HG03280 (cell line): ENCODE results near the gene HKDC1.

Experiments
- ATAC-seq: cut with Tn5 transposase; IDR thresholded peaks from one replicate; pipeline ENCODE4 v1.9.1; 2021; ENCODE audit warnings: mild to moderate bottlenecking, moderate library complexity; ENCODE audit not compliant: unreplicated experiment

Gene HKDC1

DNA sequence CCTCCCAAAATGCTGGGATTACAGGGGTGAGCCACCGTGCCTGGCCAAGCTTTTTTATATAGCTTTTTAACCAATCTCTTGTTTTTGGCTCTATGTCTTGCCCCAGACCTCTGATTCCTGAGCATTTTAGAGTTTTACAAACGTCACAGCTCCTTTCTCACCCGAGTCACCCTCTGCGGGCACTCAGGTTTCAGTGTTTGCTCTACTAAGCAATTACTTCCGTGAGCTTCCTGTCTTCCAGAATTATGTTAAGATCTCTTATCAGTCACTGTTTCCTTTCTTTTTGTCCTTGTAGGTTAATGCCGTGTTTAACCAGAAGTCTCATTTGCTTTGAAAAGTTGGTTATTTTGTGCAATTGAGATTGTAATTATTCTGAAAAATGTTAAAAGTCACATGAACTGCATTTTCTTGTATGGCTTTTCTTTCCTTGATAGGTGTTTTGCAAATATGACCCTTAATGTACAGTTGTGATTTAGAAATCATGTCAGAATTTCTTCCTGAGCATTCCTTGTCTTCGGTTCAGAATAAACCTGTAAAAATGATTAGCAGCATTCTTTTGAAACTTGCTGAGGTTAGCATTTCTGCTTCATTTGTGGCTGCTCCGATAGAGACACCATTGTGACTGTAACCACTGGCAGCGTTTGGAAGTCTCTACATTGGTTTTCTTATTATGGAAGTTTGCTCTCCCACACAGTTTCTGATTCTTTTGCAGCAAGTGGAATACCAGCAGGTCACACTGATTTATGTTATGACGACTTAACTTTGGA, 4.5 kb upstream of the HKDC1 start:
- no peak for ATAC-seq

DNA sequence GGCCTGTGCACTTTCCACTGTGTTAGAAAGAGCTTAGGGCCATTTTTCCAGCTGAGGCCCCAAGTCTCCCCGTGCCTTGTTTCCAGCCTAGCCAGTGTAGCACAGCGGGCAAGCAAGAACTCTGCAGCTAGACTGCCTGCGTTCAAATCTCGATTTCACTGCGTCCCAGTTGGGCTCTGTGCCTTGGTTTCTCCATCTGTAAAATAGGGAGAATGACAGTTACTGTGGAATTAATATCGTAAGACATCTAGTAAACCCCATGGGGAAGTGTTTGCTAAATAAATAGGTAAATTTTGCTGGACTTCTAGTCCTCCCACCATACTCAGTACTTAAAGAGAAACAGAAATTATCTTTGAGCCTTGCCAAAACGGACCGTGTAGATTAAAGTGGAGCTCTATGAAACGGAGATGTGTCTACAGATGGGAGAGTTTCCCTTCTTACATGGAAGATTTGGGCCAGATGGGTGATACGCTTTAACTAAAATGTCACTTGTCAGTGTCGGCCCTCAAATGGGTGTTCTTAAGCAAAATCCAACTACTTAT, 3.5 kb upstream of the HKDC1 start:
- ATAC-seq: no peak

DNA sequence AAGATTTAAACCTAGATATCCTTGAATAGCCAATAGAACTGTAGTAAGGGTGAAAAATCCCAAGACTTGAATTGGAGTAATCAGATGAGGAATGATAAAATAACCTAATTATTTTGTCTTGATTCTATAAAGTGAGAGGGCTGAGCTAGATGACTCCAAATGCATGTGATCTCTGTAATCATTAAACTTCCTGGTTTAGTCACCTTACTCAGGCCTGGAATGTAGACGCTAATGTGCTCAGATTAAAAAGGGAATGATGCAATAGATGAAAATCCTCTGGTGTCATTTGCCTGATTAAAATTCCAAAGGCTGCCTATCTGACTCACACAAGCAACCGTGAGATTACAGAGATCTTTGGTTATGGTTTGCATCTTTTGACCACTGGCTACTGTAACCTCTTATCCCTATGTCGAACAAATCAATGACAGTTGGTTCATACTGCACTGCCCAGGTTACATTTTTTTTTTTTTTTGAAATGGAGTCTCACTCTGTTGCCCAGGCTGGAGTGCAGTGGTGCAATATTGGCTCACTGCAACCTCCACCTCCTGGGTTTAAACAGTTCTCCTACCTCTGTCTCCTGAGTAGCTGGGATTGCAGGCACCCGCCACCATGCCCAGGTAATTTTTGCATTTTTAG, 2.9 kb upstream of the HKDC1 start:
- no peak for ATAC-seq

DNA sequence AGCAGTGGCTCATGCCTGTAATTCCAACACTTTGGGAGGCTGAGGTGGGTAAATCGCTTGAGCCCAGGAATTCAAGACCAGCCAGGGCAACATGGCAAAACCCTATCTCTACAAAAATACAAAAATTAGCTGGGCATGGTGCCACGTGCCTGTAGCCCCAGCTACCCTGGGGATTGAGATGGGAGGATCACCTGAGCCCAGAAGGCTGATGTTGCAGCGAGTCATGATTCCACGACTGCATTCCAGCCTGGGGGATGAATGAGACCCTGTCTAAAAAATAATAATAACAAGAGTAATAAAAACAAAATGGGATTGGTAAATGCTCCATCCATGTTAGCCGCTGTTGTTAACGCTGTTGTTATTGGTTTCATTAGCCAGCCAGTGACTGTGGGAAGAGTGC, 1.3 kb upstream of the HKDC1 start:
- ATAC-seq: no peak

DNA sequence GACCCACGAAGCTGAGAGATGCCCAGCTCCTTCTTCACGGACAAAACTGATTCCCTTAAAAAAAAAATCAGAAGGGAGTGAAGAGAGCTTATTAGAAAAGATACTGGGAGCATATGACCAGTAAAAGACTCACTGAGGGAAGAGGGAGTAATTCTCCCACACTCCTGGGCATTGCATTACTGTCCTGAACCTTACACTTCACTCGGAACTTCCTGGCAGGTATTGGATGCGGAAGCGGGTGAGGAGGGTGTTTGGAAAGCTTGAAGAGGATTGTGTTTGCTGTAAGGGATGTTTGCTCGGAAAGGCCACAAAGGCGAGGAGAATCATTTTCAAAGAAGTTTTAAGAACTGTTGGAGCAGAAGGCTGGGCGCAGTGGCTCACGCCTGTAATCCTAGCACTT, 375 bp downstream of the HKDC1 start:
- no peak for ATAC-seq

DNA sequence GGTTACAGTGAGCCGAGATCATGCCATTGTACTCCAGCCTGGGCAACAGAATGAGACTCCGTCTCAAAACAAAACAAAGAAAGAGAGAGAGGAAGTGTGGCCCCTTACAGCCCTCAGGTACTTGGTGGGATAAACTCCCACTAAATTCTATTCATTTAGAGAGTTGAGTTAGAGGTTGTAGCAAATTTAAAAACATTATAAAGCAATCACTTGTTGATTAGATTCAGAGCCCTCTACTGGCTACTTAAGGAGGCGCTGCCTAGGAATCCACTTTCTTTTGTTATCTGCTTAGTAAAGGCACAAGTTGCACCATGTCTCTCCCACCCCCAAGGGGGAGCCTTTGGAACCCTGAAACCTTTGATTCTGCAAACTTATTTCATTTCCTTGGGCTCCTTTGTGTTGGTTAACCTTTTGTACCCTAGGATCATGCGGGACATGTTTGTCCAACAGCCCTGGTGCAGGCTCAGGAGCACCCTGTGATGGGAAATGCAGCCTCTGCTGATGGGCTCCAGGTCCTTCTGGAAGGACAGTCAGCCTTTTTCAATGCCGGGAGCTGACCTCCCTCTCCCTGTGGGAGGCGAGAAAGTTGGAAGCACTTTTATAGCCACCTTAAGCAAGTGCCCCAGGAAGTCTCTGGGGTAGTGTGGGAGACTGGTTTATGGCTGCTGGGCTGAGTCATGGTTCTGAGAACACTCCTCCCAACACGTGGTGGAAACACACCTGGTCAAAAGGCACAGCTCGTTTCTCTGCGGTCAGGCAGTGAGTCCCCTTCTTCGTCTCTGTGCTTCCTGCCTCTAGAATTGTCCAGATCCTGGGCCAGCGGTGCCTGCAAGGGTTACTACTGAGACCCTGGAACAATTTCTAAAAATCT, 2.3 kb downstream of the HKDC1 start:
- peak; percentile 93 for ATAC-seq

DNA sequence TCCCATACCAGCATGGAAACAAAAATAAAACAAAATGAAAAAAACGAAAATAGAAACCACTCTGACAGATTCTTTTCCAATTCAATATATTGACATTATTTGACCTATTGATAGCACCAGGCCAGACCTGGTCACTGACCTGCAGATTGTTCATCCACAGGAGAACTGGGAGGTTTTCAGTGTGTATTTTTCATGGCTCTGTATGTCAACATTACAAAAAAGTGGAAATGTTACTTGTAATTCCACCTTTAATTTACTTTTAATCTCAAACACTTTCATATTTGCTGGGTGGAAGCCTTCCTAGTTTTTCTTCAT, 2.9 kb downstream of the HKDC1 start:
- ATAC-seq: no peak

DNA sequence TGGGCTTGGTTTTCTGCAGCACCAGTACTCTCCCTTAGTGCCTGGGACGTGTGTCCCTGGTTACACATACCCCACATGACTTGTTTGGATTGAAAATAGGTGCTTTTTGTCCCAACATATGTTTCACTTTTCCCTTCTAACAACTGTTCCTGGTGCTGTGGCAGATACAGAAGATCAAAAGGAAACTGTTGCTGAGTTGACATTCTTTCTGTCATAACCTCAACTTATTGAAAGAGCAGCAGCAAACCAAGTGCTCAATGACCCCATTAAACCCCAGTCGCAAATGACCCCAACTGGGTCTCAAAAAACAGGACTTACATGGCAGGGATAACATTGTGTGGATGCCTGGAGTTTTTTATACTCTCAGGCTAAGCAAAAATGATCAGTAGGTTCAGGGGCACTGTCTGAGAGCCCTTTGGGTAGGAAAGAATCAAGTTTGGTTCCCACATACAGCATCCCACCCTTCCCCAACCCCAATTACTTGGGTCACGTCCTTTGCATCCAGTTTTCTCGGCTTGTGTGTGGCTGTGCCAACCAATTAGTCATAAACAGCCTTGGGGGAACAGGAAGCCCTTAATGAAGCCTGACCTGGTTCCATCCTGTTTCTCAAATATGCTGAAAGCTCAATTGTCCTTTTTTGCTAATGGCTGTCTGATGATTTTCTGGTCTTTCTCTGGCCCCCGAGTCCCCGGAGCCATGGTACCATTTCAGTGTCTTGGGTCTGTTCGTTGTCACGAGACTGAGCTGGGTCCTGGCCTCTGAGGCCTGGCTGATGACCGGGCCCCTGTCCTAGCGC, 4.9 kb downstream of the HKDC1 start:
- no peak for ATAC-seq

DNA sequence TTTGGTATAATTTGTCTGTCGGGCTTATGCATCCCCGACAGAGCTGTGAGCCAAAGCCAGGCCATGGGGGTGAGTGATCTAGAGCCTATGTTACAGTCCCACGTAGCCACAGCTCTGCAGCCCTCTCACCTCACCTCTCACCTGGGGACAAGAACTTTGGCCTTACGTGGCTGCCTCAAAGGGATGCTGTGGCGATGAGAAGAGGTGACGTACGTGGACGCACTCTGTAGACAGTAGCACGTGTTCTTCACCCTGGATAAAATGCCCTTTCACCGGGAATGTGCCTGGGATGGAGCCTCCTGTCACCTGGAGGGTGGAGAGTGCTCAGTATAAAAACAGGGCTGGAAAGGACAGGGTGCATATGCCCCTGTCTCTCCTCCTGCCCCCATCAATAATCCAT, 5.5 kb downstream of the HKDC1 start:
- ATAC-seq: no peak

DNA sequence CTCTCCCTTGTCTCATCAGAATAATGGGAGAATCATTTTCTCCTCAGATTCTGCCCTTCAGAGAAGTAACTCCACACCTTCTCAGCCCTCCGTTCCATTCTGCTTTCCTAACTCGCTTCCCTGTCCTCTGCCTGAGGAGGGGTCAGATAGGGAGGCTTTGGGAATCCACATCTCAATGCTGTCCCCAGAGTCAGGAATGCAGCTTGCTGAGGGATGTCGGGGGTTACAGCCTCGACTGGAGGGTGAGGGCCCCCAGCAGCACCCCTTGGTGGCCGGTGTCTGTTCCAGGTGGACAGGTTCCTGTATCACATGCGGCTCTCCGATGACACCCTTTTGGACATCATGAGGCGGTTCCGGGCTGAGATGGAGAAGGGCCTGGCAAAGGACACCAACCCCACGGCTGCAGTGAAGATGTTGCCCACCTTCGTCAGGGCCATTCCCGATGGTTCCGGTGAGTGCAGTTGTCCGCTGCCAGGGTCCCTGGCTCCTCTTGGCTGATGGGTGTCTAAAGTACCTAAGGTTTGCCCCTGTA, 6.9 kb downstream of the HKDC1 start:
- ATAC-seq: no peak

DNA sequence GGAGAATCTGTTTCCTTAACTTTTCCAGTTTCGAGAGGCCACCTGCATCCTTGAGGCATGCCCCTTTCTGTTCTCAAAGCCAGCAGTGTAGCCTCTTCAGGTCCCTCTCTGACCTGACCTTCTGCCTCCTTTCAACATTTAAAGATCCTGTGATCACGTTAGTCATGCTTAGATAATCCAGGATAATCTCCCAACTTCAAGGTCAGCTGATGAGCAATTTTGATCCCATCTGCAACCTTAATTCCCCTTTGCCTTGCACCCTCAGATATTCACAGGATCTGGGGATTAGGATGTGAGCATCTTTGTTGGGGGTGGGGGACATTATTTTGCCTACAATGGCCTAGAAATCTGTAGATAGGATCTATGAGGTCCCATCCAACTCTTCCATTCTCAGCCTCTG, 8.0 kb downstream of the HKDC1 start:
- no peak for ATAC-seq

DNA sequence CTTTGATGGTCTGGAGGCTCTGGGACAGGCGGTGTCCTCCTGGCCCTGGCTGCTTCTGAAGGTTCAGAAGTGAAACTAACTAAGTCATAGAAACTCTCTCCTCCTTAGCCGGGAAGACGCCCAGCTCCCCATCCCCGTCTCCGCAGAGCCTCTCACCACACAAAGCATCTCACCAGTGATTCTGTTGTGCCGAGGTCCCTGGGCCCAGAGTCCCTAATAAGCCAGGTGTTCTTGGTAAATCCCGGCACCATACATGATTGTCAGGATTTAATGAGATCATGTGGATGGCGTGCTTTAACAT, 9.4 kb downstream of the HKDC1 start:
- ATAC-seq: no peak

DNA sequence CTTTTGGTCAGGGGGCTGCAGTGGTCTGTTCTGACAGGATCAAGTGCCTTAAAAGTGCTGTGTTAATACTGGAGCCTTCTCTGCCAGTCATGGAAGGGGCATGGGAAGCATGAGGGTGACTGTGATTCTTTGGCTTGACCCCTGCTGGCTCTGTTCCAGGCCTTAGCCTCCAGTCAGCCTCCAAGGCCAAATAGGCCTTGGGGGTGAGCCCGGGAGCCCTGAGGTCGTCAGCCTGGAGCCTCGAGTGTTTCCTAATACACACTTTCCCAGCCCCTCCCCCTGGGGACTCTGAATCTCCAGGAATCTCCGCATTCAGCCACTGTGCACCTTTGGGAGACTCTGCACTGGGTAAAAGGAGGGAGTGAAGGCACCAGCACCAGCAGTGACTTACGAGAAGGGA, 10.0 kb downstream of the HKDC1 start:
- no peak for ATAC-seq

DNA sequence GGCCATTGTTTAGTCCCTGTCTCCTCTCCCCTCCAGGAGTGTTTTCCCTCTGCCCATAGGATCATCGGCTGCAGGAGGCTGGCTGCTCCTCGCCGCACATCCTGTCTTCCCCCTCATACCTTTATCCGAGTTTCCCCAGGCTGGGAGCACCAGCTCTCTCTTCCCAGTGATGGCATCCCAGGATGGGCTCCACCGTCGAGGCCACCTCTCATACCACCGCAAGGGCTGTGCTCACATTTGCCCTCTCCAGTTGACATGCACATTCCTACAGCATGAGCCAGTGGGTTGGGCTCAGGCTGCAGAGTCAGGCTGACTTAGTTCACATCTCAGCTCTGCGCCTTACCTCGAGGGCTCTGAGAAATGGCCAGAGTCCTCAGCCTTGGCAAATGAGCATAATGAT, 12.1 kb downstream of the HKDC1 start:
- no peak for ATAC-seq

DNA sequence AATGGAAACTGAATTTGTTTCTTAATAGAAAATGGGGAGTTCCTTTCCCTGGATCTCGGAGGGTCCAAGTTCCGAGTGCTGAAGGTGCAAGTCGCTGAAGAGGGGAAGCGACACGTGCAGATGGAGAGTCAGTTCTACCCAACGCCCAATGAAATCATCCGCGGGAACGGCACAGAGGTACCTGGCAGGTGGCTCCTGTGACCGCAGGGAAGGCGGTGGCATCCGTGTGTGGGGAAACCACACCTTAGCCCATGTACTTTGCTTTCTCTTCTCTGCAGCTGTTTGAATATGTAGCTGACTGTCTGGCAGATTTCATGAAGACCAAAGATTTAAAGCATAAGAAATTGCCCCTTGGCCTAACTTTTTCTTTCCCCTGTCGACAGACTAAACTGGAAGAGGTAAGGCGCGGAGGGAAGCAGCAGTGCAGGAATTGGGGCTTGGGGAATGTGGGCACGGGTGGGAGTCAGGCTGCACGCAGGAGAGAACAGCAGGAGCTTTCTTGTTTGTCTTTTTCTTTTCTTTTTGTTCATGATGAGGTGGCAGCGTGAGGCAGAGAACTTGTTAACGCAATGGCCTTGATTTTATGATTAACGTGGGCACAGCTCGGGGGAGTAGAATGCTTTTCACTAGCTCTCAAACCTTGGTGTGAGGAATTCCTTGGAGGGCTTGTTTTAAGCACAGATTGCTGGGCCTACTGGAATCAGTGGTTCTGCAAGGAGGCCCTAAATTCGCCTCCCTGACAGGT, 12.8 kb downstream of the HKDC1 start:
- ATAC-seq: no peak

DNA sequence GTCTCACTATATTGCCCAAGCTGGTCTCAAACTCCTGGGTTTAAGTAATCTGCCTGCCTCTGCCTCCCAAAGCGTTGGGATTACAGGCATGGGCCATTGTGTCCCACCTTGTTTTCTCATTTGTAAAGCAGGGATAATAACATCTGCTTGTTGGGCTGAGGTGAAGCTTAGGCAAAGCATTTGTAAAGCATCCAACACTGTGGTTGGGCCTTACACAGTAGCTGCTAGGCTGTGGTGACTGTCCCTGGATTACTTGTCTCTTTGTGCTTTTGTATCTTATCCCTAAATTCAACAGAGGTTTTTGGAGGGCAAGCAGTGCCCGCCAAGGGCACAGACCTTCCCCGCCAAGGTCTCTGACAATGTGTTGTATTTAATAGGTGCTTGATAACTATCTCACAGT, 14.3 kb downstream of the HKDC1 start:
- no peak for ATAC-seq

DNA sequence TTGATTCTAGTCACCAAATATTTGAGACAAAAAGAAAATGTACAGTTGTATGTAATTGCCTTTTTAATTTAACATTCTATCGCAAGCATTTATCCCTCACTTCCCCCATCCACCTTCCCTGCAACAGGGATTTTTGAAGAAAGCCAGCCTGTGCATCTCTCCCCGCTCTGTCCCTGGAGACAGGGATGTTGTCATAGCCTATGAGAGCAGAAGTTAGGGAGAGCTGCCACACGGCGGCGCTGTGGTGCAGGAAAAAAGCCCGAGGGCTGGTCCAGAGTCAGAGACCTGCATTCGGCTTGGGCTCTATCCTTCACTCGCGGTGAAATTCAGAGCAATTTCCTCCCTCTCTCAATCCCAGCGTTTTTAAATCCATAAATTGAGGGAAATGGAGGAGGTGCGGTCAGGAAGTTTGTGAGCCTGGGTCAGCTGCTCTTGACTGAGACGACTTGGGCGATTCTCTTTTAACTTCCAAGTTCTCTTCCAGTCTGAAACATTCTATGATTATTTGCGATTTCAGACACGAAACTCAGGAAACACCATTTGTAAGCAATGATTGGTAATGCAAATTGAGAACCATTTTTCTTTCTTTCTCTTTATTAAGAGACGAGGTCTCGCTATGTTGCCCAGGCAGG, 17.5 kb downstream of the HKDC1 start:
- ATAC-seq: peak; percentile 87

DNA sequence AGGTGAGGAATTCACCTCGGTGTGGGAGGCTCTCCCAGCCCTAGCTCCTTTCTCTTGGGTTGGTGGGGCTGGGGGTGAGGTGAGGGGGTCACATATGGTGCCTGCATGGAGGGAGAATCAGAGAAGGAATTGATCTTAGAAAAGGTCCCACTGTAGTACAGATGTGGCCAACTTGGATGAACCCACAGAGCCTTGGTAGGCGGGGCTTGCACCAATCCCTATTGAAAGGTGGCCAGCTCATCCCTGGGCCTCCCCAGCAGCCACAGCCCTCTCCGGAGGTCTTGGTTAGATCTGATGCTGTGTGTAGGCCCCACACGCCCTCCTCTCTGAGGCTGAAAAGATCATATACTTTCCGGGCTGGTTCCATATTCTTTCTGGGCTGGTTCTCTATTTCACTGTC, 19.0 kb downstream of the HKDC1 start:
- ATAC-seq: no peak

DNA sequence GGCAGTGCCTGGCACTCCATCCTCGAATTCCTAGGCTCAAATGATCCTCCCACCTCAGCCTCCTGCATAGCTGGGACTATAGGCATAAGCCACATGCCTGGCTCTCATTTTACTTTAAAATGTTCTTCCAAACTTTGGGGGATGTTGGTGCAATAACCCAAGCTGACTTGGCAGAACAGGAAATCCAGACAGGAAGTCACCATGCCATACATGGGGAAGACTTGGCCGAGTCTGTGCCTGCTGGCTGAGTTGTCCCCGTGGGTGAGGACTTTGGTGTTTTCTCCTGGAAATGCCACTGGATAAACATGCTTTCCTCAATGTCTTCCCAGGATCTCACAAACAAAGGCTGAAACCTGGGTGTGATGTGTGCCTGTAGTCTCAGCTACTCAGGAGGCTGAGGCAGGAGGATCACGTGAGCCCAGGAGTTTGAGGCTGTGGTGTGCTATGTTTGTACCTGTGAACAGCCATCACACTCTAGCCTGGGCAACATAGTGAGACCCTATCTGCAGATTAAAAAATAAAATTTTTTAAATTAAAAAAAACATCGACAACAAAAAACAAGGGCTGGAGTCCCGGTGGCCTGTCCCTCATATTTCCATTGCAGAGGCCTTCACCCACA, 19.8 kb downstream of the HKDC1 start:
- ATAC-seq: no peak
